Suprapubic skin (tissue), 3 donors: ENCODE results near the gene COL8A1.

ENCODE experiments used
- POLR2AphosphoS5 ChIP-seq, 3 donors: sonication (generic); formaldehyde crosslinking; IDR thresholded peaks; one replicate each; pipeline ENCODE4 v1.6.1; 2017; ENCODE audit warnings: antibody characterized with exemption in 3 of 3
- TF ChIP-seq, protein P1 (sequence below), 2 donors: fragments of 200-600 bp in 1 of 2; fragments of 450-650 bp in 1 of 2; sonication (generic) in 1 of 2; IDR thresholded peaks; one replicate each; pipeline ENCODE4 v1.5.1; 2016 to 2019; ENCODE audit warnings: antibody characterized with exemption in 2 of 2, mild to moderate bottlenecking in 1 of 2, moderate library complexity in 1 of 2

- TF ChIP-seq, protein P1, sequence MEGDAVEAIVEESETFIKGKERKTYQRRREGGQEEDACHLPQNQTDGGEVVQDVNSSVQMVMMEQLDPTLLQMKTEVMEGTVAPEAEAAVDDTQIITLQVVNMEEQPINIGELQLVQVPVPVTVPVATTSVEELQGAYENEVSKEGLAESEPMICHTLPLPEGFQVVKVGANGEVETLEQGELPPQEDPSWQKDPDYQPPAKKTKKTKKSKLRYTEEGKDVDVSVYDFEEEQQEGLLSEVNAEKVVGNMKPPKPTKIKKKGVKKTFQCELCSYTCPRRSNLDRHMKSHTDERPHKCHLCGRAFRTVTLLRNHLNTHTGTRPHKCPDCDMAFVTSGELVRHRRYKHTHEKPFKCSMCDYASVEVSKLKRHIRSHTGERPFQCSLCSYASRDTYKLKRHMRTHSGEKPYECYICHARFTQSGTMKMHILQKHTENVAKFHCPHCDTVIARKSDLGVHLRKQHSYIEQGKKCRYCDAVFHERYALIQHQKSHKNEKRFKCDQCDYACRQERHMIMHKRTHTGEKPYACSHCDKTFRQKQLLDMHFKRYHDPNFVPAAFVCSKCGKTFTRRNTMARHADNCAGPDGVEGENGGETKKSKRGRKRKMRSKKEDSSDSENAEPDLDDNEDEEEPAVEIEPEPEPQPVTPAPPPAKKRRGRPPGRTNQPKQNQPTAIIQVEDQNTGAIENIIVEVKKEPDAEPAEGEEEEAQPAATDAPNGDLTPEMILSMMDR (IDR thresholded peaks at IDR 0.05) = no peak
- no peak for TF ChIP-seq POLR2AphosphoS5 (IDR thresholded peaks at IDR 0.05)
These were observed 75.0 kb downstream of the COL8A1 start for GRCh38 chr3:99713440-99713839.
